Effector memory CD8-positive, alpha-beta T cell (primary cell): ENCODE data around the gene PHC1.
"Not testable (repeated sequence)": the region's sequence is repeated elsewhere in the genome, so short reads cannot be mapped to it uniquely, and the experiment has no call there.

ENCODE experiments used
- ATAC-seq: fragments of 150-1000 bp; cut with Tn5 transposase; replicated peaks from 2 replicates; pipeline ENCODE4 v1.10.0; 2021; ENCODE audit warnings: mild to moderate bottlenecking, moderate library complexity
- DNase-seq, 3 experiments: peaks; one replicate each; pipeline ENCODE4 v3.0.0; 2021
- H3K27ac Mint-ChIP-seq, 2 donors: one replicate each; pipeline ENCODE4 v1.8.0; 2022; ENCODE audit warnings: mild to moderate bottlenecking in 2 of 2, mixed read lengths in 2 of 2, moderate library complexity in 2 of 2
- H3K27me3 Mint-ChIP-seq, 2 donors: one replicate each; pipeline ENCODE4 v1.8.0; 2022; ENCODE audit warnings: mixed read lengths in 2 of 2
- H3K36me3 Mint-ChIP-seq: one replicate; pipeline ENCODE4 v1.8.0; 2022; ENCODE audit warnings: mild to moderate bottlenecking, moderate library complexity, mixed read lengths; ENCODE audit not compliant: insufficient read depth
- H3K4me1 Mint-ChIP-seq, 2 donors: one replicate each; pipeline ENCODE4 v1.8.0; 2022; ENCODE audit warnings: low read depth in 2 of 2, mixed read lengths in 2 of 2
- H3K4me3 Mint-ChIP-seq, 2 donors: one replicate each; pipeline ENCODE4 v1.8.0; 2022; ENCODE audit warnings: mild to moderate bottlenecking in 2 of 2, mixed read lengths in 2 of 2, moderate library complexity in 2 of 2
- H3K9me3 Mint-ChIP-seq, 2 donors: one replicate each; pipeline ENCODE4 v1.8.0; 2022; ENCODE audit warnings: mixed read lengths in 2 of 2

The PHC1 gene

DNA sequence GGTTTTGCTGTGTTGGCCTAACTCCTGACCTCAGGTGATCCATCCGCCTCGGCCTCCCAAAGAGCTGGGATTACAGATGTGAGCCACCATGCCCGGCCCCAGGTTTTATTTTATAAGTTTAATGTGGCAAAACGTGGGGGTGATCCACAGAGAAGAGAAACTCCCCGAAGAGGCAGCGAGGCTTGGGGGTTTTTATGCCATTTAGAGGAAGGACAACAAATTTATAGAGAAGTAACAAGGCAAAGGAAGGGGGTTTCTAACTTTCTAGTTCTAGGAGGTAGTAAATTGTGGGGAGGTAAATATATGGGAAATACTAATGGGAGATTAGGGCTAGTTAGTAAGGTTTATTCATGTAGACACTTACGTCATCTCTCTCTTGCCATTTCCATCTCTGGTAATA is 17.2 kb upstream of the PHC1 start:
- Mint-ChIP-seq H3K4me1 (no peaks in the 10 kb centered on the region), H3K27ac (no peak overlapping the region), H3K4me3 (no peak overlapping the region), H3K36me3 (no peaks in the 10 kb centered on the region), H3K9me3 (no peaks in the 10 kb centered on the region), H3K27me3 (peaks cover 14 to 23% of the 10 kb centered on the region in 2 donors)
- no peak for ATAC-seq
- DNase-seq: no peak

- peaks cover 23 to 35% of the 10 kb centered on the region in 2 donors for H3K27me3 Mint-ChIP-seq
- ATAC-seq: no peak
- H3K9me3 Mint-ChIP-seq: no peaks in the 10 kb centered on the region
- H3K4me3 Mint-ChIP-seq: no peak overlapping the region
- DNase-seq: no peak
- no peaks in the 10 kb centered on the region for H3K4me1 Mint-ChIP-seq
- no peak overlapping the region for H3K27ac Mint-ChIP-seq
- H3K36me3 Mint-ChIP-seq: no peaks in the 10 kb centered on the region
Observed at GRCh38 chr12:8899830-8900229, 14.5 kb upstream of the PHC1 start.

GRCh38 chr12:8902703-8903102 is 11.6 kb upstream of the PHC1 start:
- not testable (repeated sequence) for ATAC-seq

DNA sequence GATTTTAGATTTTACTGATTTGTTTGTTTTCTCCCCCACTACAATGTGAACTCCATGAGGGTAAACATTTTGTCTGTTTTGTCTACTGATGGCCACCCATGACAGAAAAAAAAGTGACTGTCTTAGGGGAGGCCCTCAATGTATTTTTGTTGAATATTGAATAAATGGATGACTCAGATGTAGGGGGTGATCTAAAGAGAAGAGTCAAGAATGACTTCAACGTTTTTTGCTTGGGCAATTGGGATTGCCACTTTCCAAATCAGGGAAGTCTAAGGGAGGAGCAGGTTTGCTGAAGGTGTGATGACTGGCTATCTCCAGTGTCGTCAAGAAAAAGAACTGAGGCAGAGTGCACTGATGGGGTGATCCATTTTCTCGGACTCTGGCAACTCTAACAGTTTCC is 10.7 kb upstream of the PHC1 start:
- no peaks in the 10 kb centered on the region for H3K9me3 Mint-ChIP-seq
- H3K4me1 Mint-ChIP-seq: no peaks in the 10 kb centered on the region
- H3K27me3 Mint-ChIP-seq: peaks cover 17 to 26% of the 10 kb centered on the region in 2 donors
- H3K36me3 Mint-ChIP-seq: no peaks in the 10 kb centered on the region
- no peak overlapping the region for H3K27ac Mint-ChIP-seq
- no peak overlapping the region for H3K4me3 Mint-ChIP-seq
- DNase-seq (no peak), ATAC-seq (no peak)

More at GRCh38 chr12:8902703-8903102, 11.6 kb upstream of the PHC1 start:
- not testable (repeated sequence) for H3K36me3 Mint-ChIP-seq, H3K4me3 Mint-ChIP-seq, H3K9me3 Mint-ChIP-seq, H3K4me1 Mint-ChIP-seq, DNase-seq, H3K27ac Mint-ChIP-seq
- peaks cover 18 to 28% of the 10 kb centered on the region in 2 donors for H3K27me3 Mint-ChIP-seq

DNA sequence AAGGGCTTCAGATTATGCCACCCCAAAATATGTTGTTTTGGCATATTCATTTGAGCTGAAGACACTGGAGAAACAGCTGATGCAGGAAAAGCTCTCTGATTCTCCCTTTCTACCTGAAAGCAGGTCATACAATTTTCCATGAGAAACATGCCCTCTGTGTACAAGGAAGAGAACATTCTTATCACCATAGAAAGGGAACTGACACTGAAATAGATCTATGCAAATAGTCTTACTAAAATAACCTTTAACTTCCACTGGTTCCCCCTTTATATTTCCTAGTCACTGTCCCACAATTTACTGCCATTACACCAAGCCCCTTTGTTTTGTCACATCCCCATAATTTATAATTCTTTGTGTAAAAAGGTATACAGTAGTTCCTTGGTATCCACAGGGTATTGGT is 9.6 kb upstream of the PHC1 start:
- H3K27me3 Mint-ChIP-seq: peaks cover 17 to 21% of the 10 kb centered on the region in 2 donors
- no peaks in the 10 kb centered on the region for H3K4me1 Mint-ChIP-seq
- H3K4me3 Mint-ChIP-seq: no peak overlapping the region
- no peaks in the 10 kb centered on the region for H3K36me3 Mint-ChIP-seq
- no peak overlapping the region for H3K27ac Mint-ChIP-seq
- no peak for DNase-seq
- no peak for ATAC-seq
- H3K9me3 Mint-ChIP-seq: no peaks in the 10 kb centered on the region

GRCh38 chr12:8905546-8905945 is 8.8 kb upstream of the PHC1 start:
- no peak for DNase-seq
- no peak for ATAC-seq
- H3K27me3 Mint-ChIP-seq: peaks cover 17 to 21% of the 10 kb centered on the region in 2 donors
- no peaks in the 10 kb centered on the region for H3K36me3 Mint-ChIP-seq
- no peak overlapping the region for H3K27ac Mint-ChIP-seq
- no peaks in the 10 kb centered on the region for H3K9me3 Mint-ChIP-seq
- H3K4me1 Mint-ChIP-seq: no peaks in the 10 kb centered on the region
- H3K4me3 Mint-ChIP-seq: no peak overlapping the region

- Mint-ChIP-seq H3K27ac (no peak overlapping the region), H3K4me3 (no peak overlapping the region), H3K4me1 (no peaks in the 10 kb centered on the region), H3K36me3 (no peaks in the 10 kb centered on the region), H3K9me3 (no peaks in the 10 kb centered on the region), H3K27me3 (peaks cover 17 to 21% of the 10 kb centered on the region in 2 donors)
- DNase-seq (no peak), ATAC-seq (no peak)
Observed at GRCh38 chr12:8906266-8907180, 7.8 kb upstream of the PHC1 start.

GRCh38 chr12:8907513-8907912 is 6.8 kb upstream of the PHC1 start:
- ATAC-seq (no peak), DNase-seq (no peak)
- Mint-ChIP-seq H3K27me3 (peaks cover 17 to 19% of the 10 kb centered on the region in 2 donors), H3K9me3 (no peaks in the 10 kb centered on the region), H3K4me1 (no peaks in the 10 kb centered on the region), H3K4me3 (no peak overlapping the region), H3K36me3 (no peaks in the 10 kb centered on the region), H3K27ac (no peak overlapping the region)

GRCh38 chr12:8909752-8910151 is 4.6 kb upstream of the PHC1 start:
- peaks cover 4% of the 10 kb centered on the region for H3K36me3 Mint-ChIP-seq
- H3K27me3 Mint-ChIP-seq: peaks cover 8 to 9% of the 10 kb centered on the region in 2 donors
- DNase-seq (no peak), ATAC-seq (no peak)
- peaks cover 4 to 6% of the 10 kb centered on the region in 2 donors for H3K4me1 Mint-ChIP-seq
- no peak overlapping the region for H3K4me3 Mint-ChIP-seq
- H3K9me3 Mint-ChIP-seq: no peaks in the 10 kb centered on the region
- H3K27ac Mint-ChIP-seq: no peak overlapping the region

- Mint-ChIP-seq H3K9me3 (no peaks in the 10 kb centered on the region), H3K27ac (no peak overlapping the region), H3K4me3 (no peak overlapping the region), H3K27me3 (peaks cover 3 to 6% of the 10 kb centered on the region in 2 donors), H3K36me3 (peaks cover 4% of the 10 kb centered on the region), H3K4me1 (peaks cover 4 to 6% of the 10 kb centered on the region in 2 donors)
- ATAC-seq (no peak), DNase-seq (no peak)
Observed at GRCh38 chr12:8911606-8912268, 2.6 kb upstream of the PHC1 start.

- DNase-seq (peak in 1 of 3 experiments; percentile 23), ATAC-seq (peak; percentile 12)
- Mint-ChIP-seq H3K4me3 (peak overlapping the region in 1 of 2 donors; percentile 92), H3K36me3 (peaks cover 4% of the 10 kb centered on the region), H3K27me3 (no peaks in the 10 kb centered on the region), H3K9me3 (no peaks in the 10 kb centered on the region), H3K27ac (peak overlapping the region in 1 of 2 donors; percentile 2), H3K4me1 (peaks cover 4 to 6% of the 10 kb centered on the region in 2 donors)
Observed at GRCh38 chr12:8912914-8913313, 1.4 kb upstream of the PHC1 start.

DNA sequence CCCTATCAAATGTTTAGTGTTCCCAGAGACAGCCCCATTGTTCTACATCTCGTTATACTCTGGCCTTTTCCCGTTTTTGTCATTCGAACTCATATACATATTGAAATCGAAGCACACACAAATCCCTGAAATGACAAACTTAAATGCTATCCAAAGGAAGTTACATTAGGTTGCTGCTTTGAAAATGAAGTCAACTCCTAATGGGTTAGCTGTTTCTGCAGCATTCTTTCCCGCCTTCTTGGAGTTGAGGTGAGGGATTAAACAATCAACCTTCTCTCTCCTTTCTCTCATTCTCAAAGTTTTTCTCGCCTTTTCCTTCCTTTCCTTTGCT is 642 bp upstream of the PHC1 start:
- Mint-ChIP-seq H3K36me3 (peaks cover 4% of the 10 kb centered on the region), H3K4me3 (peak overlapping the region; percentile 73 to 92), H3K9me3 (no peaks in the 10 kb centered on the region), H3K27ac (no peak overlapping the region), H3K27me3 (no peaks in the 10 kb centered on the region), H3K4me1 (peaks cover 4 to 6% of the 10 kb centered on the region in 2 donors)
- DNase-seq (no peak), ATAC-seq (no peak)

DNA sequence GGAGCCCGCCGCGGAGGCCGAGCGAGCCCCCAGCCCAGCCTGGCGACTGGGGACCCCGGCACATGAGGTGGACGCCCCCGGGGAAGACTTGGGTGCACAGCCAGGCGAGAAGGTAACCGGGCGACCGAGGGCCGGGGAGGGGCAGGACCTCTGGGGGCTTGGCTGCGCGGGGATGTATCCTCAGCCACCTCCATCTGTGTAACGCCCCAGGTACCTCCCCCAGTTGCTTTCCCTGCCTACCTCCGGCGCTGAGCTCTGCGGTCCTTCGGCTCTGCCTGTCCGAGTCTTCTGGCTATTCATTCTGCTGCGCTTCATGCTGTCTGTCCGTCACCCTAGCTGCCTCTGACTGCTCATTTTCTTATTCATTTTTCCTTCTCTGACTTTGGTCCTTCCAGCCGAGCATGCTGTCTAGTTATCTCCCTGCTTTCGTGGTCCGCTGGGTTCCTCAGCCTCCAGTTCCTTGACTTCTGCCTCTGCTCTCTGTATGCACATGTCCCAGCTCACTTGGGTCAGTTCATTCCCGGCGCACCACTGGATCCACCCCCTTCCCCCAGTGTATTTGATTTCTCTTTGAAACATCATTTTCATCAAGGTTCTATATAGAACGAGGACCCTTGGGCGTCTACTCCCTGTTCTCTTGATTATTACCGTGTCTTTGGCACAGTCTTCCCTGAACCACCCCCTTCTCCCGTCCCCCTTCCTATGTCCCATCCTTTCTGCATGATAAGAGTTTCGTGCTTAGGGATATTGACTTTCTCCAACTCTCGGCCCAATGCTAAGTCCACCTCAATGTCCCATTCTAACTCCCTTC is 612 bp downstream of the PHC1 start:
- no peak overlapping the region for H3K27ac Mint-ChIP-seq
- H3K9me3 Mint-ChIP-seq: no peaks in the 10 kb centered on the region
- peak; percentile 81 for ATAC-seq
- H3K36me3 Mint-ChIP-seq: peaks cover 4% of the 10 kb centered on the region
- peak; percentile 49 to 58 (median 56) for DNase-seq
- no peaks in the 10 kb centered on the region for H3K27me3 Mint-ChIP-seq
- H3K4me3 Mint-ChIP-seq: no peak overlapping the region
- peaks cover 4 to 6% of the 10 kb centered on the region in 2 donors for H3K4me1 Mint-ChIP-seq
